AG10803 (cell line): Measurements from ENCODE around the gene USP20.
A peak's percentile ranks its signal among the peaks of the same experiment; 100 is the strongest.

ENCODE experiments used
- DNase-seq: peaks from one replicate; pipeline ENCODE4 v3.0.0; 2010; ENCODE audit warnings: low read depth
- H3K4me3 ChIP-seq: 2 replicates; pipeline ENCODE4 v1.5.1; 2011; ENCODE audit warnings: mild to moderate bottlenecking, low read length, control low read depth
- TF ChIP-seq, protein P1 (sequence below): conservative IDR thresholded peaks from 2 replicates; pipeline ENCODE4 v1.5.1; 2011; ENCODE audit warnings: mild to moderate bottlenecking, low read length, control low read depth, inconsistent platforms

USP20 gene

DNA sequence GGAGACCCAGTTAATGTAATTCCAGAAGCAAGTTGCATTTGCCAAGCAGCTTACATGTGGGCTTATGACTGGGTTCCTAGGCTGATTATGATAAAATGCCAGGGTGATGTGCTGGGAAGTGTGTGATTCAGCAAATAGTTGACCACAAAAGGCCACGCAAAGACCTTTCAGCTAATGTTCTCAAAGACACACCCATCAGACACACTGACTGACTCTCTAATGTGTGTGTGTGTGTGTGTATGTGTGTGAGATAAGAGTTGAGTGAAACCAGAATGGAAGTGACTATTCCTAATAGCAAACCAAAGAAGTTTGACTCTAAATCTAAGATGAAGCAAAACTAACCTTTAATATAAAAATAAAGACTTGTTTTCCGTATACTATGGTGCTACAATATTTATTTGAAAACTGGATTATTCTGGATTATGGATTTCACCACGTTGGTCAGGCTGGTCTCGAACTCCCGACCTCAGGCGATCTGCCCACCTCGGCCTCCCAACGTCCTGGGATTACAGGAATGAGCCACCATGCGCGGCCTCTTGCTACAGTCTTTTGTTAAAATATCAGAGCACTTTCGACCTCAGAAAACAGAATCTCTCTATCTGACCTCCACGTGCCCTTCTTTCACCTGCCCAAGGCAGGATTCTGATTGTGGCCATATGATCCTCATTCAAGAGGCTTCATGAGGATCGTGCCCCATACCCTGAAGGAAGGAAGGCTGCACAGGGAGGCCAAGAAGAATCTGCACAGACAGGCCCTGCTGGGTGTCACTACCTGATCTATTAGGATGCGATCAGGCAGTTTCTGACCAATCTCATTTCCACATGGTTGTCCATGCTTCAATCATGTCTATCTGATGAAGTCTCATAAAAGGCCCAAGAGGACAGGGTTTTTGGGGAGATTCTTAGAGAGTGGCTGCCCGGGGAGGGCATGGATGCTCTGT, 75.6 kb downstream of the USP20 start:
- H3K4me3 ChIP-seq: no peak overlapping the region
- peak; percentile 100 for DNase-seq
- TF ChIP-seq, protein P1, sequence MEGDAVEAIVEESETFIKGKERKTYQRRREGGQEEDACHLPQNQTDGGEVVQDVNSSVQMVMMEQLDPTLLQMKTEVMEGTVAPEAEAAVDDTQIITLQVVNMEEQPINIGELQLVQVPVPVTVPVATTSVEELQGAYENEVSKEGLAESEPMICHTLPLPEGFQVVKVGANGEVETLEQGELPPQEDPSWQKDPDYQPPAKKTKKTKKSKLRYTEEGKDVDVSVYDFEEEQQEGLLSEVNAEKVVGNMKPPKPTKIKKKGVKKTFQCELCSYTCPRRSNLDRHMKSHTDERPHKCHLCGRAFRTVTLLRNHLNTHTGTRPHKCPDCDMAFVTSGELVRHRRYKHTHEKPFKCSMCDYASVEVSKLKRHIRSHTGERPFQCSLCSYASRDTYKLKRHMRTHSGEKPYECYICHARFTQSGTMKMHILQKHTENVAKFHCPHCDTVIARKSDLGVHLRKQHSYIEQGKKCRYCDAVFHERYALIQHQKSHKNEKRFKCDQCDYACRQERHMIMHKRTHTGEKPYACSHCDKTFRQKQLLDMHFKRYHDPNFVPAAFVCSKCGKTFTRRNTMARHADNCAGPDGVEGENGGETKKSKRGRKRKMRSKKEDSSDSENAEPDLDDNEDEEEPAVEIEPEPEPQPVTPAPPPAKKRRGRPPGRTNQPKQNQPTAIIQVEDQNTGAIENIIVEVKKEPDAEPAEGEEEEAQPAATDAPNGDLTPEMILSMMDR: no peak

DNA sequence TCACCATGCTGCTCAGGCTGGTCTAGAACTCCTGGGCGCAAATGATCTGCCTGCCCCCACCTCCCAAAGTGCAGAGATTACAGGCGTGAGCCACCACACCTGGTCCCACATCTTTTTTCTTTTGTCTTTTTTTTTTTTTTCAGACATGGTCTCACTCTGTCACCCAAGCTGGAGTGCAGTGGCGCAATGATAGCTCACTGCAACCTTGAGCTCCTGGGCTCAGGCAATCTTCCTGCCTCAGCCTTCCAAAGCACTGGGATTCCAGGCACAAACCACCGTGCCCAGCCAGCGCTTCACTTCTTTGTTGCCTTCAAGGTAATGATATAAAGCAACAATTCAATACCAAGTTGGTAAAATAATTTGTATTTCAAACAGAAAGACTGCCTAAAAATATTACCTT, 78.8 kb downstream of the USP20 start:
- DNase-seq: no peak
- H3K4me3 ChIP-seq: no peak overlapping the region
- TF ChIP-seq, protein P1: no peak

DNA sequence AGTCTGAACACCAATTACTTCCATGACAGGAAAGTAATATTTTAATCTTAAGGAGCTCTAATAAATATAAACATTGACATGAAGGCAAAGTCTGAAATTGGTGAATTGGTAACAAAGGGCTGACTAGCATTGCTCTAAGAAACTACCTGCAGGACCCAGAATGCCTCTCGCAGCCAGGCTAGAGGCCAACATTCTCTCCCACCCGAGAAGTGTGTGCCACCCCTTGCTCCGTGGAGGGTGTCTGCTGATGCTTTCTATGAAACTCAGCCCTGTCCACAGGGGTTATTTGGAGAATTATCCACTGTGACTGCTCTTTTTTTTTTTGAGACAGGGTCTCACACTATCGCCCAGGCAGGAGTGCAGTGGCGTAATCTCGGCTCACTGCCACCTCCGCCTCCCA, 81.4 kb downstream of the USP20 start:
- DNase-seq: no peak
- H3K4me3 ChIP-seq: no peak overlapping the region
- TF ChIP-seq, protein P1: no peak

DNA sequence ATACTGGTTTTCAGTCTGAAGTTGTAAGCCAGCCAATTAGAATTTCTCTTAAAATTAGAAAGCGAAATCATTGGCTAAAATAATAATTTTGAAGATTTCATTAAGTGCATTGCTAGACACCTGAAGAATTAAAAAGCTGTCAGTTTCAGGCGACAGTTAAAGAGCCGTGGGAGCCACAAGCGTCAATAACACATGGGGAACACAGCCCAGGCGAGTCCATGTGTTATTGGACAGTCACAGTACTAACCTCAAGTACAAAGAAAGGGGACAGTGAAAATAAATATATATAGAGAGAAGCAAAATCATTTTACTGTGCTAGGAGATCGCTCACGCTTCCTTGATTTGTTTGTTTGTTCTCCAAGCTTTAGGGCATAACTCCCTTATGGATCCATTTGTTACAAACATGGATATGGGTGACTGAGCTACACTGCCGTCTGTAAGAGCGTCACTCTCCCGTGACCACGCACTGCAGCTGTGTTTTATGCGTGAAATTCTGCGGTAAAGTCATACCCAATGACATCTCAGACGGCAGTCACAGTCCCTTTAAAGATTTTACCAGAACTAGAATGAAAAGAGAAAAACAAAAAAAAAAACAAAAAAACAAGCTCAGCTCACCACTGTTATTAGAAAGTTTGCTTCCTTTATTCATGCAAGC, 83.2 kb downstream of the USP20 start:
- DNase-seq: no peak
- TF ChIP-seq, protein P1: no peak
- no peak overlapping the region for H3K4me3 ChIP-seq

DNA sequence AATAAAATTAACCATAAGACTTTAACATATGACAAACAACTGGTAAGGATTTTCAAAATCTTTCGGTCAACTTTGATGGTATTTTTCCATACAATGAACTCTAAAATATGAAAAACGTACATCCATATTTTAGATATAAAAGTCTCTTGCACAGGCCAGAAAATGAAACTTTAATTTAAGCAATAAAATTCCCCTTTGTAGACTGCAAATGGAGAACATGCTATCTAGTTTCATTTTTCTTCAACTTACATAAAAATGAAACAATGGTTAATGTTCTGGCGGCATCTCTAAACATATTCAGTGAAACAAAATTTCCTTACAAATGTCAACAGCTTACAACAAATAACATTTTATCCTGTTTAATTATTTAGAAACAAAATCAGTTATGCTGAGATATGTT, 84.0 kb downstream of the USP20 start:
- TF ChIP-seq, protein P1: no peak
- no peak overlapping the region for H3K4me3 ChIP-seq
- no peak for DNase-seq

DNA sequence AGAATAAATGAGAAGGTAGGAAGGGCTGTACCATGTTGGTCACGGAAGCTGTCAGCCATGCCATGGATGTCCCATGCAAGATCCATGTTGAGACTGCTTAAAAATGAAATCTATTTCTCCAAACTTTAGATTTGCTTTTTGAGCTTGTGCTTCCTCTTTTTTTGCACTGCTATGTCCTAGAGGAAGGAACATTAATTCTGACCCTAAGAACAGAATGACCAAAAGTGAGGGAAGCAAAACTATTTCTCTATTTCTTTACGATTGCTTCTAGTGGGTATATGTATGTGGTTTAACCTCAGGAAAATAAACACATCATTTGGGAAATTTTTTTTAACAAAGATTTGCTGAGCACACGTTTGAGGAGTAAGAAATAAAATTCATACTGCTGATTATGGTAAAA, 84.6 kb downstream of the USP20 start:
- TF ChIP-seq, protein P1: no peak
- no peak overlapping the region for H3K4me3 ChIP-seq
- no peak for DNase-seq

DNA sequence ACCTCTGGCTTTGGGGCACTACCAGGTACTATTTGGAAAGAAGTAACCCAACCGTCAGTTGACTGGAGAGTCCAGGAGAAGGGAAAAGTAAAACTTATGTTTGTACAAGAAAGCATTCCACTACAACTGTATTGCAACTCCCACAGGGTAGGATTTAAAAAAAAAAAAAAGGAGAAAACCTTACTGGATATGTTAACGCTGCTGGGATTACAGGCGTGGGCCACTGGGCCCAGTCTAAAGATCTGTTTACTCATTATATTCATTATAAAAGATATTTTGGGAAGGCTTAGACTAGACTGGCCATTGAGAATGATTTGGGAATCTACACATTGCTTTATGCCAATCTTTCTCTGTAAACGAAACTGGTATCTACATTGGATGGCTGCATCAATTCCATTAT, 86.6 kb downstream of the USP20 start:
- TF ChIP-seq, protein P1: no peak
- no peak for DNase-seq
- H3K4me3 ChIP-seq: no peak overlapping the region
